Naive thymus-derived CD4-positive, alpha-beta T cell (primary cell): Measurements from ENCODE around the gene EVI5. TPM values are rescaled to one million over a fixed set of nuclear protein-coding genes. Genes with fewer than 3 reads are reported as not detected.

Source experiments
- ATAC-seq: fragments of 150-1000 bp; cut with Tn5 transposase; 2 replicates; pipeline ENCODE4 v1.10.0; 2021; ENCODE audit warnings: mild to moderate bottlenecking, moderate library complexity
- CTCF ChIA-PET: fragments of 350-600 bp; sonication (Branson Sonifier 250); formaldehyde crosslinking; loops from one replicate; lab custom pipeline; 2021; ENCODE audit warnings: antibody characterized with exemption; lab: Charles Lee
- POLR2A ChIA-PET: fragments of 350-600 bp; sonication (Branson Sonifier 250); formaldehyde crosslinking; loops from one replicate; lab custom pipeline; 2021; ENCODE audit warnings: antibody characterized with exemption, inconsistent platforms; lab: Charles Lee
- DNase-seq, 9 donors: peaks; one replicate each; pipeline versions ENCODE4 v3.0.0 to v3.0.0-alpha.2; 2020 to 2022; ENCODE audit warnings: mixed read lengths in 1 of 9
- H3K27ac ChIP-seq: one replicate; pipeline ENCODE4 v1.7.0; 2013; ENCODE audit warnings: mild to moderate bottlenecking, low read depth, low read length, moderate library complexity
- H3K27me3 ChIP-seq, 2 donors: one replicate each; pipeline ENCODE4 v1.7.0; 2013; ENCODE audit warnings: low read length in 2 of 2, mild to moderate bottlenecking in 2 of 2, moderate library complexity in 2 of 2; ENCODE audit not compliant: control insufficient read depth in 2 of 2, insufficient read depth in 2 of 2
- H3K36me3 ChIP-seq, 3 experiments: 1 replicate in 2 of 3; 2 replicates in 1 of 3; pipeline ENCODE4 v1.7.0; 2013; ENCODE audit warnings: low read length in 3 of 3, mild to moderate bottlenecking in 3 of 3, moderate library complexity in 1 of 3; ENCODE audit not compliant: insufficient read depth in 3 of 3, control insufficient read depth in 2 of 3
- H3K4me1 ChIP-seq, 2 donors: one replicate each; pipeline ENCODE4 v1.7.0; 2013; ENCODE audit warnings: low read length in 2 of 2, mild to moderate bottlenecking in 2 of 2, moderate library complexity in 1 of 2; ENCODE audit not compliant: control insufficient read depth in 2 of 2, insufficient read depth in 2 of 2
- H3K4me3 ChIP-seq: 2 replicates; pipeline ENCODE4 v1.7.0; 2013; ENCODE audit warnings: mild to moderate bottlenecking, low read length
- H3K9me3 ChIP-seq, 3 experiments: 1 replicate in 2 of 3; 2 replicates in 1 of 3; pipeline ENCODE4 v1.7.0; 2013; ENCODE audit warnings: low read length in 3 of 3; ENCODE audit not compliant: control insufficient read depth in 2 of 3
- H3K27ac Mint-ChIP-seq, 9 donors: one replicate each; pipeline ENCODE4 v1.8.0; 2020 to 2022; ENCODE audit warnings: mixed read lengths in 9 of 9, mild to moderate bottlenecking in 8 of 9, moderate library complexity in 5 of 9, inconsistent platforms in 2 of 9
- H3K27me3 Mint-ChIP-seq, 5 donors: one replicate each; pipeline ENCODE4 v1.8.0; 2021 to 2022; ENCODE audit warnings: mixed read lengths in 5 of 5, mild to moderate bottlenecking in 1 of 5
- H3K36me3 Mint-ChIP-seq, 5 donors: one replicate each; pipeline ENCODE4 v1.8.0; 2020 to 2022; ENCODE audit warnings: mixed read lengths in 5 of 5, mild to moderate bottlenecking in 3 of 5, inconsistent platforms in 1 of 5
- H3K4me1 Mint-ChIP-seq, 7 donors: one replicate each; pipeline ENCODE4 v1.8.0; 2020 to 2022; ENCODE audit warnings: mixed read lengths in 7 of 7, mild to moderate bottlenecking in 3 of 7, inconsistent platforms in 1 of 7
- H3K4me3 Mint-ChIP-seq, 10 donors: one replicate each; pipeline ENCODE4 v1.8.0; 2020 to 2022; ENCODE audit warnings: mild to moderate bottlenecking in 10 of 10, mixed read lengths in 10 of 10, moderate library complexity in 6 of 10, inconsistent platforms in 2 of 10
- H3K9me3 Mint-ChIP-seq, 11 donors: one replicate each; pipeline ENCODE4 v1.8.0; 2020 to 2022; ENCODE audit warnings: mixed read lengths in 11 of 11, mild to moderate bottlenecking in 4 of 11, inconsistent platforms in 1 of 11, moderate library complexity in 1 of 11
- intact Hi-C, 2 donors: fragments of 100-400 bp; cut with micrococcal nuclease; formaldehyde crosslinking; loops; one replicate each; pipeline ENCODE4 v1.15.1; 2023
- polyA plus RNA-seq, 2 donors: library from polyadenylated mRNA; unstranded; fragments of 300-500 nt; fragmentation: Illumina TruSeq; gene quantifications; one replicate each; pipeline ENCODE4 v1.2.3, GENCODE V29; 2021
- total RNA-seq, 6 experiments: library from RNA in 5 of 6; stranded (reverse) in 5 of 6; gene quantifications; 1 replicate in 5 of 6; 2 replicates in 1 of 6; pipeline ENCODE4 v1.2.3 and lab custom pipeline; 2021 to 2026

The EVI5 gene
- total and polyA plus RNA-seq, 7 experiments from 2014 or later, result 0.20 to 12.3 (median 1.7) TPM

DNA sequence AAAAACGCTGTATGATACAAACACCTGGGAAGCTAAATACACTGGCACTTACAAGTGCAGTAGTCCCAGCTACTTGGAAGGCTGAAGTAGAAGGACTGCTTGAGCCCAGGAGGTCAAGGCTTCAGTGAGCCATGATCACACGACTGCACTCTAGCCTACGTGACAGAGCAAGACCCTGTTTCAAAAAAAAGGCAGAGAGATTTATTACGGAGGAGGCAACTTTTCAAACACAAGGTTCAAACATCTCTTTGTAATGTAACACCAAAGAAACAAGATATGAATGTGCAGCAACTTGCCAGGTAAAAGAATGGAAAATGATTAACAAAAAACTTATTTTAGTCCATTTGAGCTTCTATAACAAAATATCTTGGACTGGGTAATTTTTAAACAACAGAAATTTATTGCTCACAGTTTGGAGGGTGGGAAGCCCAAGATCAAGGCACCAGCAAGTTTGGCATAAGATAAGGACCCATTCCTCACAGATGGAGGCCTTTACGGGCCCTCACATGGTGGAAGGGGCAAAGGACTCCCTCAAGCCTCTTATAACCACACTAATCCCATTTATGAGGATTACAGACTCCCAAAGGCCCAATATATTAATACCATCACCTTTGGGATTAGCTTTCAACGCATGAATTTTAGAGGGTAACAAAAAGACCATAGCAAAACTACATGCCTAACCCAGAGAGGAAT lies 73.3 kb downstream of the EVI5 start:
- no peak for DNase-seq
- no peaks in the 10 kb centered on the region for H3K4me1 ChIP-seq
- Mint-ChIP-seq H3K36me3 (peaks cover 0 to 5% (median 0%) of the 10 kb centered on the region in 5 donors), H3K27ac (peak overlapping the region in 1 of 9 donors; percentile 11), H3K27me3 (peaks cover 0 to 23% (median 2%) of the 10 kb centered on the region in 5 donors), H3K4me3 (no peak overlapping the region), H3K4me1 (no peaks in the 10 kb centered on the region), H3K9me3 (peaks cover 0 to 1% (median 0%) of the 10 kb centered on the region in 11 donors)
- ChIA-PET POLR2A (interaction anchor here (0.5 kb wide), 1 partner anchor 1744 kb away, joined by 4 read pairs; no protein-coding TSS in a partner anchor), CTCF (no interaction called here)
- H3K36me3 ChIP-seq, result no peaks in the 10 kb centered on the region
- no peak for ATAC-seq
- H3K27me3 ChIP-seq, result no peaks in the 10 kb centered on the region
- no peaks in the 10 kb centered on the region for H3K9me3 ChIP-seq
- no peak overlapping the region for H3K27ac ChIP-seq
- intact Hi-C loops, result no loop called here
- H3K4me3 ChIP-seq, result no peak overlapping the region

DNA sequence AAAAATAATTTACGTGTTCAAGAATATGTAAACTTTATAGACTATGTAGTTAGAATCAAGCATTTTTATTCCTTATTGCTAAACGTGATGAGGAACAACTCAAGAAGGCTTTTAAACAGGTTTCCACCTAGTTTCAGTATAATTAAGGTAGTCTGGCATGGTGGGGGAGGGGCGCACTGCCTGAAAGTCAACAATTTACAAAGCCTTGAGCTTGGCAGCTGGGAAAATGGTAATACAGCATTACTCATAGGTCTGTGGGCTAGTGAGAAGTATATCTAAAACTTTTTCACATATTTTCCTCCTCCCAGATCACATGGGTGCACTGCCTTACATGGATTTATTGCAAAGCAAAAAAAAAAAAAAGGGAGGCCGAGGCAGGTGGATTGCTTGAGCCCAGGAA lies 75.2 kb downstream of the EVI5 start:
- H3K4me1 Mint-ChIP-seq, result no peaks in the 10 kb centered on the region
- Histone ChIP-seq H3K4me3 (no peak overlapping the region), H3K27ac (no peak overlapping the region), H3K36me3 (no peaks in the 10 kb centered on the region), H3K27me3 (no peaks in the 10 kb centered on the region), H3K4me1 (no peaks in the 10 kb centered on the region), H3K9me3 (no peaks in the 10 kb centered on the region)
- H3K27me3 Mint-ChIP-seq, result peaks cover 0 to 25% (median 0%) of the 10 kb centered on the region in 5 donors
- ChIA-PET POLR2A (no interaction called here), CTCF (no interaction called here)
- H3K27ac Mint-ChIP-seq, result no peak overlapping the region
- H3K36me3 Mint-ChIP-seq, result no peaks in the 10 kb centered on the region
- H3K9me3 Mint-ChIP-seq, result peaks cover 0 to 1% (median 0%) of the 10 kb centered on the region in 11 donors
- ATAC-seq (no peak), DNase-seq (no peak)
- no peak overlapping the region for H3K4me3 Mint-ChIP-seq
- intact Hi-C loops, result no loop called here

DNA sequence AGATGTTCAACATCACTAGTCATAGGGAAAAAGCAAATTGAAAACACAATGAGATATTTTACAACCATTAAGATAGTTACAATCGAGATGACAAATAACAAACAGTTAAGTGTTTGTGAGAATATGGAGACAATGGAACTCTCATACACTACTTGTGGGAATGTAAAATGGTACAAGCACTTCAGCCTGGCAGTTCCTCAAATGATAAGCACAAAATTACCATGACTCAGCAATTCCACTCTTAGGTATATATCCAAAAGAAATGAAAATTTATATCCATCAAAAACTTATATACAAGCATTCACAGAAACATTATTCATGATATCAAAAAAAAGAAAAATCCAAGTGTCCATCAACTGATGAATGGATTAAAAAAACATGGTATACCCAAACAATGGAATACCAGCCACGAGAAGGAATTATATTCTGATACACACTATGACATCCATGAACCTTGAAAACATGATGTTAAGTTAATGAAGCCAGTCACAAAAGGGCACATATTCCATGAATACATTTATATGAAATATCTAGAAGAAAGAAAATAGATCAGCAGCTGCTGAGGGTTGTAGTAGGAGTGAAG lies 76.4 kb downstream of the EVI5 start:
- CTCF ChIA-PET, result no interaction called here
- intact Hi-C loops, result no loop called here
- no peaks in the 10 kb centered on the region for H3K36me3 Mint-ChIP-seq
- H3K4me1 Mint-ChIP-seq, result no peaks in the 10 kb centered on the region
- ATAC-seq (no peak), DNase-seq (no peak)
- H3K9me3 Mint-ChIP-seq, result peaks cover 0 to 1% (median 0%) of the 10 kb centered on the region in 11 donors
- POLR2A ChIA-PET, result no interaction called here
- Histone ChIP-seq H3K27ac (no peak overlapping the region), H3K36me3 (no peaks in the 10 kb centered on the region), H3K9me3 (no peaks in the 10 kb centered on the region), H3K4me3 (no peak overlapping the region), H3K4me1 (no peaks in the 10 kb centered on the region), H3K27me3 (no peaks in the 10 kb centered on the region)
- H3K27ac Mint-ChIP-seq, result no peak overlapping the region
- peaks cover 0 to 28% (median 0%) of the 10 kb centered on the region in 5 donors for H3K27me3 Mint-ChIP-seq
- H3K4me3 Mint-ChIP-seq, result no peak overlapping the region

DNA sequence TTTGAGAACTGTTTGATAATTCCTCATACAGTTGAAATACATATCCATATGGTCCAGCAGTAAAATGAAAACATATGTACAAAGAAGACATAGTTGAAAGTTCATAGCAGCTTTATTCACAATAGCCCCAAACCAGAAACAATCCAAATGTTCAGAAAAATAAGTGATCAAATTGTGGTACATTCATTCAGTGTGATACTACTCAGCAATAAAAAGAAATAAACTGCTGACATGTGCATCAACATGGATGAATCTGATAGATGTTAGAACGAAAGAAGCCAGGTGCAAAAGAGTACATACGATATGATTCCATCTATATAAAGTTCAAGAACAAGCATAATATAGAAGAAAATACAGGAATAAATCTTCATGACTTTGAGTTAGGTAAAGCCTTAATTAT lies 77.2 kb downstream of the EVI5 start:
- H3K9me3 Mint-ChIP-seq, result peaks cover 0 to 1% (median 0%) of the 10 kb centered on the region in 11 donors
- intact Hi-C loops, result no loop called here
- Histone ChIP-seq H3K27me3 (no peaks in the 10 kb centered on the region), H3K9me3 (no peaks in the 10 kb centered on the region), H3K27ac (no peak overlapping the region), H3K36me3 (no peaks in the 10 kb centered on the region), H3K4me3 (no peak overlapping the region), H3K4me1 (no peaks in the 10 kb centered on the region)
- no peak overlapping the region for H3K27ac Mint-ChIP-seq
- no peak overlapping the region for H3K4me3 Mint-ChIP-seq
- H3K27me3 Mint-ChIP-seq, result peaks cover 0 to 28% (median 0%) of the 10 kb centered on the region in 5 donors
- ChIA-PET CTCF (no interaction called here), POLR2A (no interaction called here)
- H3K36me3 Mint-ChIP-seq, result no peaks in the 10 kb centered on the region
- H3K4me1 Mint-ChIP-seq, result no peaks in the 10 kb centered on the region
- DNase-seq, result no peak
- no peak for ATAC-seq

DNA sequence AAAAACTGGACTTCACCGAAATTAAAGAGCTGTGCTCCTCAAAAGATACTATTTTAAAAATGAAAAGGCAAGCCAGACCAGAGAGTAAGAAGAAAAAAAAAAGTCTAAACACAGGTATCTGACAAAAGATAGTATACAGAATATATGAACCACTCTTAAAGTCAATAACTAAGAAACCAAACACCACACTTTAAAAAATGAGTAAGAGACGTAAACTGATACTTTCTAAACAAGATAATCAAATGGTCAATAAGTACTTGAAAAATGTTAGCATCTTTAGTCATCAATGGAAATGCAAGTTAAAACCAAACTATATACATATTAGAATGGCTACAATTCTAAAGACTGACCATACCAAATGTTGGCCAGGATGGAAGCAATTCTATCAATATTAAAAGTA lies 77.6 kb downstream of the EVI5 start:
- ATAC-seq (no peak), DNase-seq (no peak)
- ChIA-PET CTCF (no interaction called here), POLR2A (no interaction called here)
- Mint-ChIP-seq H3K9me3 (peaks cover 0 to 1% (median 0%) of the 10 kb centered on the region in 11 donors), H3K27ac (no peak overlapping the region), H3K4me1 (no peaks in the 10 kb centered on the region), H3K36me3 (no peaks in the 10 kb centered on the region), H3K4me3 (no peak overlapping the region), H3K27me3 (peaks cover 0 to 28% (median 0%) of the 10 kb centered on the region in 5 donors)
- Histone ChIP-seq H3K36me3 (no peaks in the 10 kb centered on the region), H3K4me3 (no peak overlapping the region), H3K9me3 (no peaks in the 10 kb centered on the region), H3K27me3 (no peaks in the 10 kb centered on the region), H3K4me1 (no peaks in the 10 kb centered on the region), H3K27ac (no peak overlapping the region)
- intact Hi-C loops, result no loop called here

DNA sequence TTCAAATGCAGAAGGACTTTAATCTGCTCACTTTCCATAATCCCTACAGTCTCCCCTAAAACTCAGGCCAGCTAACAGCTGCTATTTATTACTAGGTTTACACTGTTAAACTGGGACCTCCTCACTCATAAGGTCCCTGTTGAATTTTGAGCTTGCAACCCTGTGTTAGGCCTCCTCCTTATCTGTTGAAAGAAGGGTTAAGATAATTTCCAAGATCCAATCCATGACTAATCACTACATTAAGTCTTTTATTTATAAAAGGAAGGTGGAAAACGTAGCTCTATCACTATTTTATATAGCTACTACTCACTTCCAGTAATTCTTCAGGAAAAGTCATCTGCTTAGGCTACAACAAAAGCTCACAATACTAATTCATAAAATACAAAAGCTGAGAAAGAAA lies 79.5 kb downstream of the EVI5 start:
- Mint-ChIP-seq H3K4me3 (no peak overlapping the region), H3K36me3 (no peaks in the 10 kb centered on the region), H3K27me3 (peaks cover 0 to 24% (median 0%) of the 10 kb centered on the region in 5 donors), H3K27ac (no peak overlapping the region), H3K4me1 (peaks cover 0 to 4% (median 0%) of the 10 kb centered on the region in 7 donors), H3K9me3 (peaks cover 0 to 1% (median 0%) of the 10 kb centered on the region in 11 donors)
- POLR2A ChIA-PET, result no interaction called here
- DNase-seq, result no peak
- ATAC-seq, result no peak
- CTCF ChIA-PET, result no interaction called here
- H3K36me3 ChIP-seq, result no peaks in the 10 kb centered on the region
- no peaks in the 10 kb centered on the region for H3K27me3 ChIP-seq
- no peak overlapping the region for H3K4me3 ChIP-seq
- intact Hi-C loops, result no loop called here
- no peak overlapping the region for H3K27ac ChIP-seq
- H3K4me1 ChIP-seq, result no peaks in the 10 kb centered on the region
- H3K9me3 ChIP-seq, result no peaks in the 10 kb centered on the region

DNA sequence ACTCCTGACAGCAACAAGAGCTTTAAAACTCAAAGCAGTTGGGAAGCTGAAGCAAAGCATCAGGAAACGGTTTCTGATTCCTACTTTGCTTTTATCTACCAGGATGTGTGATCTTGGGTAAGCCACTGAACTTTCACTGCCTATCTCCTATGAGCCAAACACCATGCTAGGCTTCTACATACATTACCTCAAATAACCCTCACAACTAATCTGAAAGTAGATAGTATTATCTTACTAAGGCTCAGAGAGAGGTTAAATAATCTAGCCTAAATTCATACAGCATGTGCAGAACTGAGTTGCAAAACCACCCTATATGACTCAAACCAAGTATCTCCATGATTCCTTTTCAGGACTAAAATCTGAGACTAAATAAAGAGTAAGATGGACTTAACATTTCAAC lies 83.8 kb downstream of the EVI5 start:
- Mint-ChIP-seq H3K4me3 (no peak overlapping the region), H3K27ac (no peak overlapping the region), H3K4me1 (peaks cover 0 to 4% (median 0%) of the 10 kb centered on the region in 7 donors), H3K36me3 (no peaks in the 10 kb centered on the region), H3K9me3 (no peaks in the 10 kb centered on the region), H3K27me3 (peaks cover 0 to 26% (median 0%) of the 10 kb centered on the region in 5 donors)
- no peaks in the 10 kb centered on the region for H3K27me3 ChIP-seq
- no peaks in the 10 kb centered on the region for H3K36me3 ChIP-seq
- ChIA-PET CTCF (no interaction called here), POLR2A (no interaction called here)
- no peak overlapping the region for H3K4me3 ChIP-seq
- no peaks in the 10 kb centered on the region for H3K9me3 ChIP-seq
- no peaks in the 10 kb centered on the region for H3K4me1 ChIP-seq
- no peak for DNase-seq
- no peak overlapping the region for H3K27ac ChIP-seq
- no peak for ATAC-seq
- intact Hi-C loops, result no loop called here
